Measurements from ENCODE around the gene CMC4.
A peak's percentile ranks its signal among the peaks of the same experiment; 100 is the strongest.

The CMC4 gene

GRCh38 chrX:155054255-155054654 is 16.7 kb downstream of the CMC4 start:
- DNase-seq (ENCODE audit: extremely low read depth in 1 of 2, low read depth in 1 of 2): no peak

GRCh38 chrX:155053656-155054055 is 17.3 kb downstream of the CMC4 start:
- no peak for DNase-seq (ENCODE audit: extremely low read depth in 1 of 2, low read depth in 1 of 2)

DNA sequence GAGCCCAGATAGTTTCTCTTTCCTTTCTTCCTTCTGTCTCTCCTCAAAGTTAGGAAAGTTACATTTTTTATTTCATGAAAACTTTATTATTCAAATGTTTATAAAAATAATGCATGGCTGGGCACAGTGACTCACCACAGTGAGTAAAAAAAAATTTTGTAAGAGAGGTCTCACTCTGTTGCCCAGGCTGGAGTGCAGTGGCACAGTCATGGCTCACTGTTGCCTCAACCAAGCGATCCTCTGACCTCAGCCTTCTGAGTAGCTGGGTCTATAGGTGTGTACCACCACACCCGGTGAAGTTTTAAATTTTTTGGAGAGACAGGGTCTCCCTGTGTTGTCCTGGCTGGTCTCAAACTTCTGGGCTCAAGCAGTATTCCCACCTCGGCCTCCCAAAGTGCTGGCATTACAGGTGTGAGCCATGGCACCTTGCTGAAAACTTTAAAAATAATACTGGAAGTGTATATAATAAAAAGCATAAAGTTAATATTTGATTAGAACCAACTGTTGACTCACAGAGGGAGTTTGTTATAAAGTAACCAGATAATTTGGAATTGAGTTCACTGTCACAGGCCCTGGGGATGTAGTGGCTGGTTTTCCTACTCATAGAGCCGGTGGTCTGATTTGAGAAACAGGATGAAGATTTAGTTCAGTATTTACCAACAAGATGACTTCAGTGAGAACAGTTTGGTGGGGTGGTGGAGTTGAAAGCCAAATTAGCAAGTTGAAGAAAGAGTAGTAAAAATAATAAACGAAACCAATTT is 18.0 kb downstream of the CMC4 start:
- DNase-seq (ENCODE audit: extremely low read depth in 1 of 2, low read depth in 1 of 2): no peak

- DNase-seq (ENCODE audit: extremely low read depth in 1 of 2, low read depth in 1 of 2): no peak
Measured at GRCh38 chrX:155048977-155049619, 21.8 kb downstream of the CMC4 start.

- DNase-seq (ENCODE audit: extremely low read depth in 1 of 2, low read depth in 1 of 2): no peak
Measured at GRCh38 chrX:155046811-155047528, 24.0 kb downstream of the CMC4 start.

DNA sequence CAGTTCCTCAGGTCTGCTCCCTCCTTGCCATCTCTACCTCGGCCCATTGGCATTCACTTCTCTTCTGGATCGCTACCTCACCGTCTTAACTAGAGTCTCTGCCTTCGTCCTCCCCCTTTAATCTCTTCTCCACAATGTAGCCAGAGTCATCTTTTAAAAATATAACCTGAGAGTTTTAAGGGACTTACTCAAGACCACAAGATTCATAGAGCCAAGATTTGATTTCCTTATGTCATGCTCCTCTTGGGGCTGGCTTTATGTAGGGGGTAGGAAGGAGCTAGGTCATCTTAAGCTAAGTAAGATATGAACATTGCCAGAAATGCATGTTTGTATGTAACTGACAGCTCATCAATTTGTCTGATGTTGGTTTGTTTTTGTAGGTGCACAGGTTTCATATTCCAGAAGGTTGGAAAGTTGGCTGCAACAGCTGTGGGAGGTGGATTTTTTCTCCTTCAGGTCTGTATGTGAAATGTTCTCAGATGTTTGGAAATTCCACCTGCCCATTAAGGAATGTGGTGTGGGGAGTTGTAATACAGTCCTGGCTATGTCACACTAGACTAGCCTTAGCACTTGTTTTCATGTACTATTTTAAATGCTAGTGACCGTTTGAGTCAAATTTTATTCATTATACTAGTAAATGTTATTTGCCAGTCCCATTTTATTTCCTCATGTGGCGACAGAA is 24.7 kb downstream of the CMC4 start:
- no peak for DNase-seq (ENCODE audit: extremely low read depth in 1 of 2, low read depth in 1 of 2)

GRCh38 chrX:155035688-155036087 is 35.2 kb downstream of the CMC4 start:
- no peak for DNase-seq (ENCODE audit: extremely low read depth in 1 of 2, low read depth in 1 of 2)

DNA sequence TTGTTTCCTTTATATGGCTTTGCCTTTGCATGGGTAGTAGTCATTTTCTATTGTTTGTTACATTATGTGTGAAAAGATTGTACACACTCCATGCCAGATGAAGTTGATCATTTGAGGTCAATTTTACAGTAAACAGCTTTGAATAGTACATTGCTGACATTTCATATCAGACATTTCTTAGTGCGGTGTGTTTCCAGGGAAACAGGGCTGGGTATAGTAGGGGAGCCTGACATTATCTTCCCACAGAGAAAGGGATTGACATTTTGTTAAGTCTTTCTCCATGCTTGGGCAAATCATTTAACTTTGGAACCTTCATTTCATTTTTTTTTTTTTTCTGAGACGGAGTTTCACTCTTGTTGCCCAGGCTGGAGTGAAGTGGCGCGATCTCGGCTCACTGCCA is 39.3 kb downstream of the CMC4 start:
- no peak for DNase-seq (ENCODE audit: extremely low read depth in 1 of 2, low read depth in 1 of 2)

GRCh38 chrX:155028877-155029291 is 42.1 kb downstream of the CMC4 start:
- DNase-seq (ENCODE audit: extremely low read depth in 1 of 2, low read depth in 1 of 2): no peak

- no peak for DNase-seq (ENCODE audit: extremely low read depth in 1 of 2, low read depth in 1 of 2)
Measured at GRCh38 chrX:155028129-155028528, 42.8 kb downstream of the CMC4 start.

- DNase-seq (ENCODE audit: extremely low read depth in 1 of 2, low read depth in 1 of 2): no peak
Measured at GRCh38 chrX:155027509-155028066, 43.3 kb downstream of the CMC4 start.

DNA sequence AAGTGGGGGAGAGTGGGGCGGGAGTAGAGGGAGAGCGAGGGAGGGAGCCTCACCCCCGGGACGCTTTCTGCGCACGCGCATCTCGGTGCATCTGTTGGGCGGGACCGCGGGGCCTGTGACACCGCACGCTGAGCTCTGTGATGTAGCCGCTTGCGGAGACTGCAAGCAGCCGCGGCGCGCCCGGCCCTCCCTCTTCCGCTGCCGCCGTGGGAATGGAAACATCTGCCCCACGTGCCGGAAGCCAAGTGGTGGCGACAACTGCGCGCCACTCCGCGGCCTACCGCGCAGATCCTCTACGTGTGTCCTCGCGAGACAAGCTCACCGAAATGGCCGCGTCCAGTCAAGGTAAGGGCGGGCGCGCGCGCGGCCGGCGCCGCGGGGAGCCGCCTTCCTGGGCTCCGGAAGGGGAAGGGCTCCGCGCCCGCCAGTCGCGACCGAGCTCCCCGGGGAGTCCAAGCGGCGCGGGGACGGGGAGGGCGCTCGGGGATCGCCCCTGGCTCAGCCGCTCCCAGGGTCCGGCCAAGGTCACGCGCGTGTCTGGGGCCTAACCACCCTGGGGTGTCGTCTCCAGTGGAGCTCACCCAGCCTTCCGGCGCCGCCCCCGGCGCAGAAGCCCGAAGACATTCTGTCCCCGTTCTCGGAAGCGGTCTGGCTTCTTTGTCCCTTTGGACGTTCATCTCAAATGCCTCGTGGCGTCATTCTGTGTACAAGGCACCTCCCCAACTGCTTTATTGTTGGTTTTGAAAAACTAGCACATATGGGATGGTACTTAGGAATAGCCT is 44.0 kb downstream of the CMC4 start, which contains the start of gene FUNDC2:
Gene FUNDC2, plus strand, starts transcription at position 118 of the 782 bp plus-strand sequence. Its CDS starts 95 bp downstream, at position 213.
- DNase-seq (ENCODE audit: extremely low read depth in 1 of 2, low read depth in 1 of 2): peak; percentile 85 to 89

GRCh38 chrX:155026420-155026726 is 44.6 kb downstream of the CMC4 start:
- no peak for DNase-seq (ENCODE audit: extremely low read depth in 1 of 2, low read depth in 1 of 2)

GRCh38 chrX:155023907-155024833 is 46.8 kb downstream of the CMC4 start:
- DNase-seq (ENCODE audit: extremely low read depth in 1 of 2, low read depth in 1 of 2): no peak

- DNase-seq (ENCODE audit: extremely low read depth in 1 of 2, low read depth in 1 of 2): no peak
Measured at GRCh38 chrX:155022585-155022984, 48.4 kb downstream of the CMC4 start, which contains the start of gene F8. Gene F8 (minus strand): TSS chrX:155022723. CDS start chrX:155022552, 171 bp downstream.

GRCh38 chrX:155020591-155020990 is 50.3 kb downstream of the CMC4 start:
- no peak for DNase-seq (ENCODE audit: extremely low read depth in 1 of 2, low read depth in 1 of 2)

All from activated CD8-positive, alpha-beta memory T cell treated with anti-CD3 and anti-CD28 coated beads for 1 hour (primary cell).